GM12878 (cell line): ENCODE measurements around the gene EPOP. TPM values are rescaled to one million over a fixed set of nuclear protein-coding genes. Genes with fewer than 3 reads are reported as not detected.
A peak's percentile ranks its signal among the peaks of the same experiment; 100 is the strongest.

Experiments
- ATAC-seq: fragments of 200-7000 bp; cut with Tn5 transposase; 3 replicates; pipeline ENCODE4 v1.9.1; 2020; ENCODE audit warnings: mild to moderate bottlenecking, moderate library complexity
- BruUV-seq: library from RNA; stranded (reverse); fragments of 400-500 nt; replicated peaks from 2 replicates; lab custom pipeline; 2021; lab: Mats Ljungman, UMichigan
- CTCF ChIA-PET: fragments of 300-600 bp; sonication (Branson Sonifier 250); formaldehyde crosslinking; extraction: SDS; loops from one replicate; lab custom pipeline; 2021; ENCODE audit warnings: inconsistent platforms; lab: Yijun Ruan, JAX
- POLR2A ChIA-PET: fragments of 350-600 bp; formaldehyde crosslinking; extraction: SDS; loops from one replicate; lab custom pipeline; 2021; ENCODE audit warnings: inconsistent platforms; lab: Charles Lee
- RAD21 ChIA-PET: fragments of 300-600 bp; sonication (Branson Sonifier 250); formaldehyde crosslinking; loops from one replicate; lab custom pipeline; 2023; ENCODE audit warnings: antibody characterized with exemption; ENCODE audit not compliant: unreplicated experiment; lab: Charles Lee
- SMC1A ChIA-PET: fragments of 300-600 bp; sonication (Branson Sonifier 250); formaldehyde crosslinking; loops from one replicate; lab custom pipeline; 2023; ENCODE audit not compliant: unreplicated experiment, uncharacterized antibody; lab: Charles Lee
- DNase-seq: peaks from one replicate; pipeline ENCODE4 v3.0.0-alpha.2; 2011; ENCODE audit warnings: low read depth, low spot score
- FAIRE-seq: peaks from 3 replicates; lab custom pipeline; 2011; peaks lifted over from hg19 to GRCh38; lab: Jason Lieb, UNC
- H2AFZ ChIP-seq: 2 replicates; pipeline ENCODE4 v1.6.0; 2011; ENCODE audit warnings: low read depth, low read length, control low read depth; ENCODE audit not compliant: control insufficient read depth
- H3K27ac ChIP-seq: 2 replicates; pipeline ENCODE4 v1.5.1; 2011; ENCODE audit warnings: control low read depth; ENCODE audit not compliant: control insufficient read depth, insufficient read depth
- H3K27me3 ChIP-seq, 2 experiments: replicated peaks in 1 of 2; 2 replicates each; pipeline versions ENCODE4 v1.6.0 to v1.6.1; 2011; ENCODE audit warnings: low read length in 1 of 2; ENCODE audit not compliant: control insufficient read depth in 2 of 2, insufficient read depth in 2 of 2
- H3K36me3 ChIP-seq, 2 experiments: 2 replicates each; pipeline ENCODE4 v1.5.1; 2011; ENCODE audit warnings: low read length in 1 of 2; ENCODE audit not compliant: control insufficient read depth in 2 of 2, insufficient read depth in 2 of 2
- H3K4me1 ChIP-seq: 2 replicates; pipeline ENCODE4 v1.6.1; 2011; ENCODE audit warnings: mild to moderate bottlenecking, low read length, moderate library complexity, mixed read lengths; ENCODE audit not compliant: control insufficient read depth, insufficient read depth
- H3K4me2 ChIP-seq: 2 replicates; pipeline ENCODE4 v1.6.0; 2011; ENCODE audit warnings: control low read depth; ENCODE audit not compliant: control insufficient read depth, insufficient read depth
- H3K4me3 ChIP-seq: fragments of 200-600 bp; sonication (generic); 2 replicates; pipeline ENCODE4 v1.5.1; 2016
- H3K79me2 ChIP-seq: 2 replicates; pipeline ENCODE4 v1.6.0; 2011; ENCODE audit warnings: low read length; ENCODE audit not compliant: control insufficient read depth, insufficient read depth
- H3K9ac ChIP-seq: 2 replicates; pipeline ENCODE4 v1.8.0; 2011; ENCODE audit warnings: low read length, control low read depth, mixed read lengths; ENCODE audit not compliant: control insufficient read depth, insufficient read depth
- H3K9me3 ChIP-seq: replicated peaks from 3 replicates; pipeline ENCODE4 v1.5.1; 2011; ENCODE audit warnings: mild to moderate bottlenecking, low read length; ENCODE audit not compliant: control insufficient read depth, insufficient read depth
- H4K20me1 ChIP-seq: 2 replicates; pipeline ENCODE4 v1.6.0; 2011; ENCODE audit not compliant: control insufficient read depth, insufficient read depth
- DPF2 ChIP-seq: fragments of 450-650 bp; IDR thresholded peaks from 2 replicates; pipeline ENCODE4 v1.6.1; 2017; ENCODE audit warnings: mild to moderate bottlenecking
- EED ChIP-seq: sonication (generic); IDR thresholded peaks from 2 replicates; pipeline ENCODE4 v1.6.1; 2016; ENCODE audit warnings: antibody characterized with exemption, low read depth
- IKZF1 ChIP-seq: fragments of 450-650 bp; conservative IDR thresholded peaks from 2 replicates; pipeline ENCODE4 v1.6.1; 2017; ENCODE audit warnings: antibody characterized with exemption, mild to moderate bottlenecking
- IKZF2 ChIP-seq, 2 experiments: fragments of 450-650 bp; IDR thresholded peaks; 2 replicates each; pipeline ENCODE4 v1.6.1; 2017; ENCODE audit warnings: mild to moderate bottlenecking in 2 of 2, moderate library complexity in 2 of 2
- RAD21 ChIP-seq: IDR thresholded peaks from 2 replicates; pipeline ENCODE4 v1.6.1; 2011; ENCODE audit warnings: mild to moderate bottlenecking, low read depth, low read length, moderate library complexity; ENCODE audit not compliant: insufficient read depth
- RELA ChIP-seq: fragments of 450-650 bp; IDR thresholded peaks from 2 replicates; pipeline ENCODE4 v1.8.0; 2014; ENCODE audit warnings: borderline replicate concordance; ENCODE audit not compliant: partially characterized antibody
- RUNX3 ChIP-seq: IDR thresholded peaks from 2 replicates; pipeline ENCODE4 v1.6.1; 2012; ENCODE audit warnings: low read length, inconsistent platforms
- SMAD1 ChIP-seq: fragments of 450-650 bp; IDR thresholded peaks from 2 replicates; pipeline ENCODE4 v1.6.1; 2018; ENCODE audit warnings: mild to moderate bottlenecking, low read depth; ENCODE audit not compliant: partially characterized antibody
- SMC3 ChIP-seq: IDR thresholded peaks from 2 replicates; pipeline ENCODE4 v1.6.1; 2011; ENCODE audit warnings: low read length, improper control_type of control experiment, borderline replicate concordance
- WRNIP1 ChIP-seq: IDR thresholded peaks from 2 replicates; pipeline ENCODE4 v1.6.1; 2011; ENCODE audit warnings: low read depth, low read length, improper control_type of control experiment, borderline replicate concordance
- YY1 ChIP-seq: IDR thresholded peaks from 2 replicates; pipeline ENCODE4 v1.6.1; 2011; ENCODE audit warnings: low read depth, mild to moderate bottlenecking, low read length
- WGBS: methylation state at CpG from one replicate; pipeline ENCODE4 v1.1.6; 2016; ENCODE audit warnings: low lambda C conversion rate; ENCODE audit not compliant: insufficient replicate concordance, insufficient coverage; ENCODE audit errors: missing lambda C conversion rate; 5-methylcytosine and 5-hydroxymethylcytosine counted together
- in situ Hi-C: fragments of 300-500 bp; cut with MboI; formaldehyde crosslinking; loops from 9 replicates; pipeline ENCODE4 v1.14.3; 2018; ENCODE audit warnings: mixed read lengths
- intact Hi-C: fragments of 100-400 bp; cut with micrococcal nuclease; formaldehyde crosslinking; loops from one replicate; pipeline ENCODE4 v1.14.2; 2022; ENCODE audit not compliant: unreplicated experiment
- polyA plus RNA-seq, 11 experiments: library from polyadenylated mRNA; depleted of rRNA in 4 of 11; unstranded in 6 of 11; stranded (reverse) in 5 of 11; fragments of >200 nt; fragmentation: Nextera tagmentation in 4 of 11; fragmentation: Illumina TruSeq in 1 of 11; extraction: Ambion mirVana in 4 of 11; extraction: Trizol in 1 of 11; gene quantifications; 1 replicate in 1 of 11; 2 replicates in 10 of 11; pipeline versions ENCODE4 v1.2.1 to v1.2.3, GENCODE V29; 2011 to 2016; ENCODE audit warnings: inconsistent platforms in 2 of 11, missing spikeins in 2 of 11, low read depth in 1 of 11
- total RNA-seq, 4 experiments: library from RNA; depleted of rRNA in 3 of 4; stranded (reverse); fragments of >200 nt in 3 of 4; fragmentation: Illumina TruSeq in 1 of 4; extraction: Trizol in 1 of 4; gene quantifications; 2 replicates each; pipeline versions ENCODE4 v1.2.1 to v1.2.3, GENCODE V29; 2013 to 2021
- TF ChIP-seq, protein P1 (sequence below): IDR thresholded peaks from 2 replicates; pipeline ENCODE4 v1.6.1; 2011; ENCODE audit warnings: mild to moderate bottlenecking, low read depth, low read length, moderate library complexity; ENCODE audit not compliant: insufficient replicate concordance
- TF ChIP-seq, protein P2 (sequence below): IDR thresholded peaks from 2 replicates; pipeline ENCODE4 v1.6.1; 2012; ENCODE audit warnings: low read depth, low read length, improper control_type of control experiment
- TF ChIP-seq, protein P3 (sequence below), 3 experiments: IDR thresholded peaks in 2 of 3; conservative IDR thresholded peaks in 1 of 3; 2 replicates each; pipeline ENCODE4 v1.5.1; 2011; ENCODE audit warnings: low read depth in 3 of 3, low read length in 3 of 3, mild to moderate bottlenecking in 3 of 3, control low read depth in 2 of 3, moderate library complexity in 2 of 3, inconsistent platforms in 1 of 3, mixed read lengths in 1 of 3; ENCODE audit not compliant: control insufficient read depth in 2 of 3, insufficient read depth in 1 of 3; ENCODE audit errors: extremely low read depth in 1 of 3
- TF ChIP-seq, protein P4 (sequence below): fragments of 450-650 bp; IDR thresholded peaks from 2 replicates; pipeline ENCODE4 v1.6.1; 2017; ENCODE audit warnings: mild to moderate bottlenecking
- TF ChIP-seq, protein P5 (sequence below): fragments of 450-650 bp; IDR thresholded peaks from 2 replicates; pipeline ENCODE4 v1.6.1; 2016; ENCODE audit warnings: mild to moderate bottlenecking

Gene EPOP
- total and polyA plus RNA-seq, 10 of the 15 experiments (the other 5 are each of a cell fraction or from before 2014, with no cell fraction given): 0.53 to 9.0 (median 3.7) TPM

DNA sequence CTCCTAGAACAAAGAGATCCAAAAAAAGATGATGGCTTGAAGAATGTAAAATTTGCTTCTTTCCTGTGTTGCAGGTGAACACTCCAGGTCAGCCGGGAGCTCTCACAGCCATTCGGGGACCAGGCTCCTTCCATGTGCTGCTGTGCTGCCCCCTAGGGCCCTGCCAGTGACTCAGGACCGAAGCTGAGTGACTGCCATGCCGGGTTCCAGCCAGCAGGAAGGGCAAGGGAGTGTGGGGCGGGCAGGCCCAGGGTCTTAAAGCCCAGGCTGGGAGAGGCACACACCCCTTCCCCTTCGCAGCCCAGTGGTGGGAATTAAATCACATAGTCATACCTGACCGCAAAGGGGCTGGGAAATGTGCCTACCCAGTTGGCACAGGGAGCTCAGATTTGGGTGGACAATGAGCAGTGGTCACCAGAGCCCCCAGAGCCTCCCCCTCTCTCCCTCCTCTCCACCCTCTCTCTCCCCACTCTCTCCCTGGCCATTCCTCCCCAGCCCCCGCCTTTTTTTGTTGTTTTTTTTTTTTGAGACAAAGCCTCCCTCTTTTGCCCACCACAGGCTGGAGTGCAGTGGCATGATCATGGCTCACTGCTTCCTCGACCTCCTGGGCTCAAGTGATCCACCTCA lies 11.5 kb downstream of the EPOP start:
- Histone ChIP-seq H3K79me2 (no peaks in the 10 kb centered on the region), H3K4me1 (peaks cover 9% of the 10 kb centered on the region), H4K20me1 (no peaks in the 10 kb centered on the region), H3K4me3 (no peak overlapping the region), H3K27ac (no peak overlapping the region), H3K9ac (no peak overlapping the region), H2AFZ (no peak overlapping the region; the same call in 1 of the 2 replicates), H3K36me3 (no peaks in the 10 kb centered on the region), H3K9me3 (no peaks in the 10 kb centered on the region), H3K4me2 (no peak overlapping the region), H3K27me3 (no peaks in the 10 kb centered on the region)
- POLR2A ChIA-PET: interaction anchor here (0.6 to 3.4 kb wide), 3 partner anchors 8 to 104 kb away, joined by 3 to 15 read pairs (median 6); no protein-coding TSS in a partner anchor
- CTCF ChIA-PET: interaction anchor here (0.6 to 14.9 kb wide), 36 partner anchors 10 to 308 kb away, joined by 3 to 492 read pairs (median 5); partner anchors contain the start of genes EPOP and SRCIN1
- DNase-seq (no peak), ATAC-seq (peak; percentile 96), FAIRE-seq (no peak)
- RAD21 ChIA-PET: interaction anchor here (0.5 to 13.5 kb wide), 25 partner anchors 8 to 407 kb away, joined by 3 to 294 read pairs (median 4); partner anchors contain the start of gene SRCIN1
- SMC1A ChIA-PET: interaction anchor here (0.8 to 10.8 kb wide), 19 partner anchors 9 to 174 kb away, joined by 3 to 227 read pairs (median 5); partner anchors contain the start of gene SRCIN1
- BruUV-seq: no TSS peak
- intact Hi-C loops (loop anchor here (1.0 to 2.0 kb wide), 2 partner anchors 72 to 105 kb away; no protein-coding TSS in a partner anchor), in situ Hi-C loops (loop anchor here (5.0 kb wide), 2 partner anchors 171 to 231 kb away; no protein-coding TSS in a partner anchor)
- WGBS: 8% methylated on average over 8 of the region's 9 CpGs
- no peak for TF ChIP-seq WRNIP1
- peak; percentile 75 for TF ChIP-seq YY1
- TF ChIP-seq, protein P1, sequence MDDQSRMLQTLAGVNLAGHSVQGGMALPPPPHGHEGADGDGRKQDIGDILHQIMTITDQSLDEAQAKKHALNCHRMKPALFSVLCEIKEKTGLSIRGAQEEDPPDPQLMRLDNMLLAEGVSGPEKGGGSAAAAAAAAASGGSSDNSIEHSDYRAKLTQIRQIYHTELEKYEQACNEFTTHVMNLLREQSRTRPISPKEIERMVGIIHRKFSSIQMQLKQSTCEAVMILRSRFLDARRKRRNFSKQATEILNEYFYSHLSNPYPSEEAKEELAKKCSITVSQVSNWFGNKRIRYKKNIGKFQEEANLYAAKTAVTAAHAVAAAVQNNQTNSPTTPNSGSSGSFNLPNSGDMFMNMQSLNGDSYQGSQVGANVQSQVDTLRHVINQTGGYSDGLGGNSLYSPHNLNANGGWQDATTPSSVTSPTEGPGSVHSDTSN: peak; percentile 51
- peak; percentile 3; the same call in 1 of the 2 replicates for TF ChIP-seq RUNX3
- TF ChIP-seq SMAD1: no peak
- peak; percentile 51; the same call in 1 of the 2 replicates for TF ChIP-seq IKZF1
- TF ChIP-seq DPF2: no peak
- peak; percentile 84 for TF ChIP-seq RAD21
- TF ChIP-seq, protein P2, sequence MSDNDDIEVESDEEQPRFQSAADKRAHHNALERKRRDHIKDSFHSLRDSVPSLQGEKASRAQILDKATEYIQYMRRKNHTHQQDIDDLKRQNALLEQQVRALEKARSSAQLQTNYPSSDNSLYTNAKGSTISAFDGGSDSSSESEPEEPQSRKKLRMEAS: 0 out of 2 replicates have a peak, but pooled peaks have one; percentile 51
- TF ChIP-seq, protein P3, sequence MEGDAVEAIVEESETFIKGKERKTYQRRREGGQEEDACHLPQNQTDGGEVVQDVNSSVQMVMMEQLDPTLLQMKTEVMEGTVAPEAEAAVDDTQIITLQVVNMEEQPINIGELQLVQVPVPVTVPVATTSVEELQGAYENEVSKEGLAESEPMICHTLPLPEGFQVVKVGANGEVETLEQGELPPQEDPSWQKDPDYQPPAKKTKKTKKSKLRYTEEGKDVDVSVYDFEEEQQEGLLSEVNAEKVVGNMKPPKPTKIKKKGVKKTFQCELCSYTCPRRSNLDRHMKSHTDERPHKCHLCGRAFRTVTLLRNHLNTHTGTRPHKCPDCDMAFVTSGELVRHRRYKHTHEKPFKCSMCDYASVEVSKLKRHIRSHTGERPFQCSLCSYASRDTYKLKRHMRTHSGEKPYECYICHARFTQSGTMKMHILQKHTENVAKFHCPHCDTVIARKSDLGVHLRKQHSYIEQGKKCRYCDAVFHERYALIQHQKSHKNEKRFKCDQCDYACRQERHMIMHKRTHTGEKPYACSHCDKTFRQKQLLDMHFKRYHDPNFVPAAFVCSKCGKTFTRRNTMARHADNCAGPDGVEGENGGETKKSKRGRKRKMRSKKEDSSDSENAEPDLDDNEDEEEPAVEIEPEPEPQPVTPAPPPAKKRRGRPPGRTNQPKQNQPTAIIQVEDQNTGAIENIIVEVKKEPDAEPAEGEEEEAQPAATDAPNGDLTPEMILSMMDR (IDR thresholded peaks at IDR 0.05 in 2 of 3, conservative IDR thresholded peaks at IDR 0.05 in 1 of 3; ENCODE audit: control insufficient read depth in 2 of 3, extremely low read depth in 1 of 3, insufficient read depth in 1 of 3, low read depth in 3 of 3, low read length in 3 of 3): peak; percentile 92 to 96 (median 94)
- TF ChIP-seq RELA: no peak
- TF ChIP-seq IKZF2 (IDR thresholded peaks at IDR 0.05): peak; percentile 24 to 53; a peak in 1 of 4 replicates
- TF ChIP-seq, protein P4, sequence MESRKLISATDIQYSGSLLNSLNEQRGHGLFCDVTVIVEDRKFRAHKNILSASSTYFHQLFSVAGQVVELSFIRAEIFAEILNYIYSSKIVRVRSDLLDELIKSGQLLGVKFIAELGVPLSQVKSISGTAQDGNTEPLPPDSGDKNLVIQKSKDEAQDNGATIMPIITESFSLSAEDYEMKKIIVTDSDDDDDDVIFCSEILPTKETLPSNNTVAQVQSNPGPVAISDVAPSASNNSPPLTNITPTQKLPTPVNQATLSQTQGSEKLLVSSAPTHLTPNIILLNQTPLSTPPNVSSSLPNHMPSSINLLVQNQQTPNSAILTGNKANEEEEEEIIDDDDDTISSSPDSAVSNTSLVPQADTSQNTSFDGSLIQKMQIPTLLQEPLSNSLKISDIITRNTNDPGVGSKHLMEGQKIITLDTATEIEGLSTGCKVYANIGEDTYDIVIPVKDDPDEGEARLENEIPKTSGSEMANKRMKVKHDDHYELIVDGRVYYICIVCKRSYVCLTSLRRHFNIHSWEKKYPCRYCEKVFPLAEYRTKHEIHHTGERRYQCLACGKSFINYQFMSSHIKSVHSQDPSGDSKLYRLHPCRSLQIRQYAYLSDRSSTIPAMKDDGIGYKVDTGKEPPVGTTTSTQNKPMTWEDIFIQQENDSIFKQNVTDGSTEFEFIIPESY: no peak
- TF ChIP-seq, protein P5, sequence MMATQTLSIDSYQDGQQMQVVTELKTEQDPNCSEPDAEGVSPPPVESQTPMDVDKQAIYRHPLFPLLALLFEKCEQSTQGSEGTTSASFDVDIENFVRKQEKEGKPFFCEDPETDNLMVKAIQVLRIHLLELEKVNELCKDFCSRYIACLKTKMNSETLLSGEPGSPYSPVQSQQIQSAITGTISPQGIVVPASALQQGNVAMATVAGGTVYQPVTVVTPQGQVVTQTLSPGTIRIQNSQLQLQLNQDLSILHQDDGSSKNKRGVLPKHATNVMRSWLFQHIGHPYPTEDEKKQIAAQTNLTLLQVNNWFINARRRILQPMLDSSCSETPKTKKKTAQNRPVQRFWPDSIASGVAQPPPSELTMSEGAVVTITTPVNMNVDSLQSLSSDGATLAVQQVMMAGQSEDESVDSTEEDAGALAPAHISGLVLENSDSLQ: peak; percentile 74
- TF ChIP-seq SMC3: peak; percentile 87; the same call in 1 of the 2 replicates
- TF ChIP-seq EED: peak; percentile 31; the same call in 1 of the 2 replicates
